HG03045 (cell line): ENCODE measurements around the gene CD82.
A peak's percentile ranks its signal among the peaks of the same experiment; 100 is the strongest.
"Not testable (repeated sequence)": the region's sequence is repeated elsewhere in the genome, so short reads cannot be mapped to it uniquely, and the experiment has no call there.

ENCODE experiments used
- ATAC-seq: cut with Tn5 transposase; IDR thresholded peaks from one replicate; pipeline ENCODE4 v1.9.1; 2021; ENCODE audit warnings: mild to moderate bottlenecking, moderate library complexity; ENCODE audit not compliant: unreplicated experiment

CD82 gene

GRCh38 chr11:44628730-44629700 is 63.6 kb downstream of the CD82 start:
- ATAC-seq = peak; percentile 2

DNA sequence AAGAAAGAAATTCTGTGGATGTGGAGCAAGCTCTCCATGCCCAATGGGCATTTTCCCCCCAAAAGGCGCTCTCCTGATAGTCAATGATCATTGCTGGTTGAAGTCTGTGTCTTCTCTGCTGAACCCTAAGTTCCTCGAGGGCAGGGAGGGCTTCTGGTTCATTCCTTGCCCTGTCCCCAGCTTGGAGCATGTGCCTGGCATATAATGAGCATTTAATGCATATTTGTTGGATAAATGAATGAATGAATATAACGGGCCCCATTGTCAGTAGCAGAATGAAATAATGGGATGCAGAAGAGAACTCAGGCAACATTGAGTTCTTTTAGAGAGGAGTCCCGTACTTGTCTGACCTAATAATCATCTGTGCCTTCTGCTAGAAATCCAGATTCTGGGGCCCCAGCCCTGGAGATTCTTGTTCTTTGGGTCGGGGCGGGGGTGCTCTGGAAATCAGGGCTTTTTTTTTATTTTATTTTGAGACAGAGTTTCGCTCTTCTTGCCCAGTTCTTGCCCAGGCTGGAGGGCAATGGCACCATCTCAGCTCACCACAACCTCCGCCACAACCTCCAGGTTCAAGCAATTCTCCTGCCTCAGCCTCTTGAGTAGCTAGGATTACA is 64.4 kb downstream of the CD82 start:
- ATAC-seq = no peak

DNA sequence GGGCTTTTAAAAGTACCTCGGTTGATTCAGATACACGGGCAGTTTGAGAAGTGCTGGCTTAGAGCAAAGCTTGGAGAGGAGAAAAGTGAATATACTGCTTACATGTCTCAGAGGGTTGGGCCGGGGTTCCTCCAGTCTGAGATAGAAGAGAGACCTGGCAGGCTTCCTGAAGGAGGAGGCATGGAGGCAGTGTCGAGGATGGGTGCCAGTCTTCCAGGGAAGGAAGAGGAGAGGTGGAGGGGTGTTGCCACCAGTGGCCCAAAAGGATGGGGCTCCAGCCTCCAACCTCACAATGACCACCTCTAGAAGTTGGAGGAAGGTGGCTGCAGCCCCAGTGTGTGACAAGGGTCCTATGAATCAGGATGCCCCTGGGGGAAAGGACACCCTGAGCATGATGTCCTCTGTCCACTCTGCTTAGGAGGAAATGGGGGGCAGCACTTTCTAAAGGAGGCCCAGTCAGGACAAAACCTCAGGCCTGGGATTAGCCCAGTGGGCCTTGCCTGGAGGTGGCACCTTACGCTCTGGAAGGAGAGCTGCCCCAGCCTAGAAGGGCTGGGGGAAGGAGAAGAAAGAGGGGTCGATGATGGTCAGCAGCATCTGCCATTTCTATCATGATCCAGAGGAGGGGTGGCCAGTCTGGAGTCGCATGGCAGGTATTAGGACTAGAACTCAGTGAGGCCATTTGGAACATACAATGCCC is 65.2 kb downstream of the CD82 start:
- ATAC-seq = no peak

GRCh38 chr11:44631831-44632230 is 66.4 kb downstream of the CD82 start:
- ATAC-seq = no peak

- ATAC-seq = no peak
Measured at GRCh38 chr11:44632466-44633123, 67.1 kb downstream of the CD82 start.

- ATAC-seq = no peak
Measured at GRCh38 chr11:44633641-44634040, 68.2 kb downstream of the CD82 start.

DNA sequence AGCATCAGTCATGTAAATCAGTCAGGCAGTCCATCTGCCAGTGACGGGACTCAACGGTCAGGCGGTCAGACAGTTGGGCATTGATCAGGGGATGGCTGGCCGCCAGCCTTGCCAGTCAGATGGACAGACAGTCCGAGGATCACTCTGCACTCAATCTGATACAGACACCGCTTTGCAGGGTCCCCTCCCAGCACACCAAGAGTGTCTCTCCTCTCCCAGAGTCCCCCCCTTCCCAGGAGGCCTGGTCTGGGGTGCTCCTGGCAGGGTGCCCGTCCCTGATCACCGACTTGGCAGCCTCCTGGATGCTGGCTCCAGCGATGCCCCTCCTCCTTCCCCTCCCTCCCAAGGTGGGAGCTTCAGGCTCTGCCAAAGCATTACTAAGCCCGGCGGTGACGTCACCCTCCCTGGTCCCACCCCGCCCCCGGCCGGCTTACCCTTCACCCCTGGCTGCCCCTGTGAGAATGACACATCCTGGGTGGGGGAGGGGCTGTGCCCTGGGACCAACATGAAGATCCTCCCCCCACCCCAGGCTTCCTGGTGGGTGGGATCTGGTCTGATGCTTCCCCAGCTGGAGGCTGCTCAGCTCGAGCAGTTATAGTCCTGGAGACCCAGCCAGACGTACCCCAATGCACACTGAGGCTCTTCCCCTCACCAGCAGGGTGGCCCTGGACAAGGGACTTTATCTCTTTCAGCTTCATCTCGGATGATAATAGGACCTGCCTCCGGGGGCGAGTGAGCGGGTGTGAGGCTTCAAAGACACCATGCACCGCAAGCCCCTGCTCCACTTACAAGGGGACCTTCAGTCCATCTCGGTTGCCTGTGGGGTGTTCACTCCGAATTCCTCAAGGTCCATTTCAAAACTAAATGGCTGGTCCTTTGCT is 69.2 kb downstream of the CD82 start:
- no peak for ATAC-seq

DNA sequence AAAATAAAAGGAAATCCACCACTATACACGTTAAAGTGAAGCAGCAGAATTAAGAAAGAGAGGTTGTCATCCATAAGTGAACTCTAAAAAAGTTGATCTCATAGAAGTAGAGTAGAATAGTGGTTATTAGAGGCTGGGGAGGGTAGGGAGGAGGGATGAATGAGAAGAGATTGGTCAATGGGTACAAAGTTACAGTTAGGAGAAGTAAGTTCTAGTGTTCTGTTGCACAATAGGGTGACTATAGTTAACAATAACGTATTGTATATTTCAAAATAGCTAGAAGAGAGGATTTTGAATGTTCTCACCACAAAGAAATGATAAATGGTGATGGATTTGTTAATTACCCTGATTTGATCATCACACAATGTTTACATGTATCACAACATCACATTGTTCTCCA is 72.0 kb downstream of the CD82 start:
- no peak for ATAC-seq

- no peak for ATAC-seq
Measured at GRCh38 chr11:44638032-44638431, 72.6 kb downstream of the CD82 start.

DNA sequence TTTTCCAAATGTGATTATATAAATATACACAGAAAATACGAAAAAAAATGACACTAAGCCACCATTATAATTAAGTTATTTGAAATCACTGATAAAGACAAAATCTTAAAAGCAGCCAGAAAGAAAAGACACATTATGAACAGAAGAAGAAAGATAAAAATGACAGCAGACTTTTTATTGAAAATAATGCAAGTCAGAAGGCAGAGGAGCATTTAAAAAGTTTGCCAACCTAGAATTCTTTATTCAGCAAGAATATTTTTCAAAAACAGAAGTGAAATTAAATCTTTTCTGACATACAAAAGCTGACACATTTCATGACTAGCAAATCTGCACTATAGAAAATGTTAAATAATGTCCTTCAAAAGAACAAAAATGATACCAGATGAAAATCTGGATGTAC is 77.8 kb downstream of the CD82 start:
- no peak for ATAC-seq

GRCh38 chr11:44645827-44646226 is 80.4 kb downstream of the CD82 start:
- ATAC-seq = no peak

DNA sequence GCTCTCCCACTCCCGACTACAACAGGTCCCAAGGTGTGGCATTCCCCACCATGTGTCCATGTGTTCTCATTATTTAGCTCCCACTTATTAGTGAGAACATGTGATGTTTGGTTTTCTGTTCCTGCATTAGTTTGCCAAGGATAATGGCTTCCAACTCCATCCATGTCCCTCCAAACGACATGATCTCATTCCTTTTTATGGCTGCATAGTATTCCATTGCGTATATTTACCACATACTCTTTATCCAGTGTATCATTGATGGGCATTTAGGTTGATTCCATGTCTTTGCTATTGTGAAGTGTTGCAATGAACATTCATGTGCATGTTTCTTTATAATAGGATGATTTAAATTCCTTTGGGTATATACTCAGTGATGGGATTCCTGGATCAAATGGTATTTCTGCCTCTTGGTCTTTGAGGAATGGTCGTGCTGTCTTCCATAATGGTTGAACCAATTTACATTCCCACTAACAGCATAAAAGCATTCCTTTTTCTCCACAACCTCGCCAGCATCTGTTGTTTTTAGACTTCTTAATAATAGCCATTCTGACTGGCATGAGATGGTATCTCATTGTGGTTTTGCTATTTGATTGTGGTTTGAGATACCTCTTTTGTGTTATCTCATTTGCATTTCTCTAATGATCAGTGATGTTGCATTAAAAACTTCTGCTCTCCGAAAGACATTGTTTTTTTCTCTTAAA is 81.9 kb downstream of the CD82 start:
- not testable (repeated sequence) for ATAC-seq

- ATAC-seq = no peak
Measured at GRCh38 chr11:44648109-44648508, 82.6 kb downstream of the CD82 start.

- ATAC-seq = no peak
Measured at GRCh38 chr11:44651535-44652155, 86.2 kb downstream of the CD82 start.

- no peak for ATAC-seq
Measured at GRCh38 chr11:44652901-44653644, 87.6 kb downstream of the CD82 start.

DNA sequence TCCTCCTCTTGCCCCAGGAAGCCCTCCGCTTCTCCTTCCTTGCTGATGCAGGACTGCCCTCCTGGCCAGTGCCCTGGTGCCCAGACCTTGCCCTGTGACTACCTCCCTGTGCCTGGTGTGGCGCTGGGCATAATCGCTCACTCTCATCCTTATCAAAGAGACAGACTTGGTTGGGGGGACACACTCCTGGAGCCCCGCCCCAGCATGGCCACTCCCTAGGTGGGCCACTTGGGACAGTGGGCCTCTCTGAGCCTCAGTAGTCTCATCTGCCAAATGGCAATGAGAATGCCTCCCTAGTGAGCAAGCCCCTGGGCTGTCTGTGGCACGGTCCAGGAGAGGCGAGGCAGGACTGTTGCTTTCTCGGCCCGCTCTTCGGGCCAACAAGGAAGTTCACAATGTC is 88.6 kb downstream of the CD82 start:
- no peak for ATAC-seq

DNA sequence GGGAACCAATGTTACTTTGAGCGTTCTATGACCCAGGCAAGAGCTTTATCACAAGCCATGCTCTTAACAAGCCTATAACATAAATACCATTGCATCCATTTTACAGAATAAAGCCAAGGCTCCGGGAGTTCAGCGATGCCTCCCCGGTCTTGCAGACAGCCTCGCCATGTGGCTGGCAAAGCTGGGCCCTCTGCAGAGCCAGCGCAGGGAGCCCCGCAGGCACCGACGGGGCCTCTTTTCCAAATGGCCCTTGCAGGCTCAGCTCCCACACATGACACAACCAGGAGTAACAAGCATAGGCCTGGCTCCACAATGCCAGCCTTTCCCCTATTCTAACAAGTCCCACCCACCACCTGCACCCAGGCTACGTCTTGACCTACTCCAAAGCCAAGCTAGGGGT is 89.1 kb downstream of the CD82 start:
- no peak for ATAC-seq

DNA sequence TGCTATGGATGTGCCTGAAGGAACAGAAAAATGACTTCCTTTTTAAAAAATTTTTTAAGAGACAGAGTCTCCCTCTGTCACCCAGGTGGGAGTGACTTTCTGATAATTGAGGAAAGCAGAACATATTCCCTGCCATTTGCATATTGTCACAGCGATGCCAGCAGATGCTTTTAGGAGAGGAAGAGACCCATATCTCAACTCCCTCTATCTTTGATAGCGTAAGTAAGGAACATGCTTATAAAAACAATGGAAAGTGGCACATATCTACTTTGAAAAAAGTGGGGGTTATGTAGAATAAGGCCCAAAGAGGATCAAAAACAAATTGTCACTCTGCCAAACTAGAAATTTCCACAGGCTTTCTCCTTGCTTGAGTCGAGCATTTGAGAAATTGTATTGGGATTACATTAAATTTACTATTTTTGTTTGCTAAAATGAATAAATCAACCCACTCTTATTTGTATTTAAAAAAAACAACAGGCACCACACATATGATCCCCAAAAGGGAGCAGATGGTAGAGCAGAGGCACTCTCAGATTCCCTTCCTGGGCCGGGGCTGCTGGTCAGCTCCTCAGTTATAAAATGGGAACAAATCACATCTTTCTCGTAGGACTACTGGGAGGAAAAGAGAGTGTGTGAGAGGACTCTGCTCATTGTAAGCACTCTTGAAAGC is 92.5 kb downstream of the CD82 start:
- ATAC-seq = no peak
